Activated CD4-positive, alpha-beta T cell treated with anti-CD3 and anti-CD28 coated beads, Interleukin-2, Interleukin-4, amounts not matched to agents 100 ng/mL and 50 ng/mL, durations not matched to agents 16 hours and 8 hours (primary cell): Measurements from ENCODE around the gene AJM1.

Source experiments
- DNase-seq: peaks from one replicate; pipeline ENCODE4 v3.0.0-alpha.2; 2020; ENCODE audit warnings: low spot score

AJM1 gene

GRCh38 chr9:136808075-136808805 lies 34.0 kb upstream of the AJM1 start:
- no peak for DNase-seq

GRCh38 chr9:136808806-136809158 lies 33.5 kb upstream of the AJM1 start:
- no peak for DNase-seq

DNA sequence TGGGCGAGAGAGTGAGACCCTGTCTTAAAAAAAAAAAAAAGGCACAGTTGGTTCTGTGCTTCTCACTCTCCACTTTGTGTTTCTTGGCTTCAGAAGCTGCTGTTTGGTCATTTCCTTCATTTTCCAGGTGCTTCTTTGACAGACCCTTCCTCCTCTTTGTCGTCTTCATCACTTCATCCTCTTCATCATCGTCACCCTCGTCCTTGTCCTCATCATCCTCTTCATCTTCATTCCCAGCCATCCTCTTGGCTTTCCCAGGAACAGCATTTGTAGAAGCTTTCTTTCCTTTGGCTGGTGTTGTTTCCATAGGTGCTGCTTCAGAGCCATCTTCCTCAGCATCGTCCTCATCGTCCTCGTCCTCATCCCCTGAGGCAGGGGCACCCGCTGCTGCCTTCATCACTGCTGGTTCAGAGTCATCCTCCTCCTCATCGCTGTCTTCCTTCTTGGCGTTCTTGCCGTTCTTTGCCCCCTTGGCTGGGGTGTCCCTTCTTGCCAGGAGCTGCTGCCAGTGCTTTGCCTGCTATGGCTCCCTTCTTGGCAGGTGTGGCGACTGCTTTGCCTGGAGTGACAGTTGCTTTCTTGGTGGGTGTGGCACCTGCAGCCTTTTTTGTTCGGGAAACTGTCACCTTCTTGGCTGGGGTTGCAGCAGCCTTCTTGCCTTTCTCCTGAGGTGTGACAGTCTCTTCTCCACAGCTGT lies 27.4 kb upstream of the AJM1 start:
- no peak for DNase-seq

GRCh38 chr9:136815422-136815782 lies 26.9 kb upstream of the AJM1 start:
- DNase-seq, result no peak

DNA sequence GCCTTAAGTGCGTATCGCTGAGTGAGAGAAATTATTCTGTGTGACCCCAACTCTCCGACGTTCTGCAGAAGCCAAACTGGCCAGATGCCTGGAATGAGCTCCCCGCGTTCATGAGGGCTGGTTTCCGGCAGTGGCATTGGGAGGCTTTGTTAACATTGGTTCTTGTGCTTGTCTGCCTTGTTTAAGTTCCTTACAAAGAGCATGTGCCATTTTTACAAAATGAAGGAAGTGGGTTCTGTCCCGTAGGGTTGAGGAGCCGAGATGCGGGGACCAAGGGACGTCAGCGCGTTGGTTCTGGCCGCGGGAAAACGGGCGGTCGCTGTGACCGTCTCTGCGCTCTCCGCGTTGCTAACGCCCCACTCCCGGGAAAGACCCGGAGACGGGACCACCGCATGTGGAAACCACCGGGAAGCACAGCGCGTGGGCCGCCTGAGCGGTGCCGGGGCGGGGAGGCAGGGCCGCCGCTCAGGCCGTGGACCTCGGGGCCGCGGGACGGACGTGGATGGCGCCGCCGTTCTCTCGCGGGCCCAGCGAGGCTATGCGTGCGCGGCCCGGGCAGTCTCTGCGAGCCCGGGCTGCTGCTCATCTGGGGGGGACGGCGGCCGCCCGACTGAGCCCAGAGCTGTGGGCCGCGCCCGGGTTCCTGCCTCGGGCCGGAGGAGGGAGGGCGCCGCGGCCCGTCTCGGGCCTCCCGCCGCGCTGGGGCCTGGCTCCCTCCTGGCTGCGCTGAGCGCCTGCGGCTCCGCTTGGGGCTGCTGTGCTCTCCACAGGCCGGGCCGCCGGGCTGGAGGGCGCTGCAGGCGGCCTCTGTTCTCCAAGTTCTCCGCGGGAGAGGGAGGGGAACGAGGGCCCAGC lies 21.1 kb upstream of the AJM1 start:
- no peak for DNase-seq

DNA sequence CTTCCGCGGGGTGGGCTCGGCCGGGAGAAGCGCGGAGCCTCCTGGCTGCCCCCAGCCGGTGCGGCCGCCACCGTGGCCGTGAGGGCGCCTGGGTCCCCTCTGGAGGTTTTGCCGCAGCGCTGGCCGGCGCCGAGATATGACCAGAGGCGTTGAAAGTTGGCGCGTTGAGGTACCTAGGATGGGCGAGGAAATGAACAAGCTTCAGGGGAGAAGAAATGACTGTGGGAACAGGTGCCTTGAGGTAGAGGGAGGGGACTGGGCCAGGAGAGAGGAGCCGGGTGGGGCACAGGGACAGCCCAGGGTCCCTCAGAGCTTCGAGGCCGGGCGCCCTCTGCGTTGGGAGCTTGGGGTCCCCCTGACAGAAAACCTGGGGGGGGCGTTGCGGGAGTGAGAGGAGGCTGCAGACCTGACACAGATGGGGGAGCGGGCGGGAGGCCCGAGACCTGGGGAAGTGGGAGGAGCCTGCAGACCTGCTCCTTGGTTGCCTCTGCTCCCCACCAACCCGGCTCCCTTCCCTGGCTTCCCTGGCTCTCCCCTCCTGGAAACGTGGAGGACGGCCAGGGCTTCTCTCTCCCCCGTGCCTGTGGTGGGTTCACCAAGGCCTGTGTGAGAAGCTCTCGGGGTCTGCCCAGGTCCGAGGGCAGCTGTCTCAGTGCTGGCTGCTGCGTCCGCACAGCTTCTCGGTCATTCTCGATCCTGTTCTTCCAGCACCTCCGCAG lies 20.3 kb upstream of the AJM1 start:
- DNase-seq, result no peak

DNA sequence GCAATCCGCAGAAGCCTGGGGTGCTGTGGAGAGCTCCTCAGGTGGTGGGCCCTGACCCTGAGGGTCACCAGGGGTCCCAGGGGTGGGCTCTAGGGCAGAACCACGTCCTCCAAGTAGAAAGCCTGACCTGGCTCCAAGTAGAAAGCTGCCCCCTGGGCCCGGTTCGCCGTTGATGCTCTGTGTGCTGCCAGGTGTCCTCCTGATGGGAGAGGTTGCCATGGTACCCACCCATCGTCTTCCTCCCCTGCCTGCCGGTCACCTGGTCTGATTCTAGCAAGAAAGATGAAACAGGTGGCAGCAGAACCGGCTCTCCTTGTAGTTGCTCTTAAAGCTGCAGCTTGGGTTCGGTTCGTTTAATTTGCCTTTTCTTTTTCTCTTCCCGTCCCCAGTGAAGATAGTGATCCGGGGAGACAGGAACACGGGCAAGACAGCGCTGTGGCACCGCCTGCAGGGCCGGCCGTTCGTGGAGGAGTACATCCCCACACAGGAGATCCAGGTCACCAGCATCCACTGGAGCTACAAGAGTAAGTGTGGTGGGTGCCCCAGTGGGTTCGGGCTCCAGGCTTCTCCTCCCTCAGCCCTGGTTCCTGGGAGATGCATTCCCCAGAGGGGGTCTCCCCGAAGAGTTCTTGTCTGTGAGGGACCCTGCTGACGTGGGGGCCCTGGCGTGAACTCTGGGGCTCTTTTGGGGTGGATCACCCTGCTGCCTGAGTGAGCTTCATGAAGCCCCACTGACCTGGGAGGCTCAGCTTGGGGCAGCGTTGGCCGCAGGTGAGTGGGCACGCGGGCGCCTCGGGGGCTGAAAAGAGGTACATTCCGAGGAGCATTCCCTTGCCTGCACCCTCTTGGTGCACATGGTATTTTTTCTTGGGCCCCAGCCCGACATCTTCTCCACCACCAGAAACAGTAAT lies 18.9 kb upstream of the AJM1 start:
- DNase-seq, result no peak

DNA sequence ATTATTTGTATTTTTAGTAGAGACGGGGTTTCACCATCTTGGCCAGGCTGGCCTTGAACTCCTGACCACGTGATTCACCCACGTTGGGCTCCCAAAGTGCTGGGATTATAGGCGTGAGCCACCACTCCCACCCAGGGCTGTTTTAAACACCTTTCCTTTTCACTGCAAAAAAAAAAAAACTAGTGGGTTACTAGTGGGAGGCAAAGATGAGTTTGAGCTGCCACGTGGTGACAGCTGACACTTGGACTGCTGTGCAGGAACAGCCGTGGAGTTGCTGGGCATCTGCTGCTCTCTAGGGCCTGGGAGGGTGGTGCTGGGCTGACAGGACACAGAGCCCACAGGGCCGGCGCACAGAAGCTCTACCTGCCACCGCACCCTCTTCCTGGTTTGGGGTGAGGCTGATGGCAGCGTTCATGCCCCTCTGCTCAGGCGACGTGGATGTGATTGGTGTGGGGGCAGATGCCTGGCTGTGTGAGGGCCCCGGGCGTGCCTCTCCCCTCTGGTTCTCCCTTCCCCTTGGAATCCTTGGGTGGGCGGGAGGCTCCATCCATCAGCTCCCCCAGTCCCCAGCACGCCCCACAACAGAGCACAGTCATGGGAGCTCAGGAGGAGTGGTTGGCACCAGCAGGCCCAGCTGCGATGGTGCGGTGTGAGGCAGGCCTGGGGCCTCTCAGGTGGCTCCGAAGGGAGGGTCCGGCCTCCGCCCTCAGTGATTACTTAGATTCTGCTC lies 17.6 kb upstream of the AJM1 start:
- DNase-seq, result no peak

GRCh38 chr9:136825295-136826187 lies 16.7 kb upstream of the AJM1 start:
- DNase-seq, result no peak

GRCh38 chr9:136826188-136826541 lies 16.1 kb upstream of the AJM1 start:
- no peak for DNase-seq

- DNase-seq, result no peak
These were observed 15.3 kb upstream of the AJM1 start for GRCh38 chr9:136826703-136827582.

GRCh38 chr9:136827794-136828473 lies 14.3 kb upstream of the AJM1 start:
- no peak for DNase-seq

DNA sequence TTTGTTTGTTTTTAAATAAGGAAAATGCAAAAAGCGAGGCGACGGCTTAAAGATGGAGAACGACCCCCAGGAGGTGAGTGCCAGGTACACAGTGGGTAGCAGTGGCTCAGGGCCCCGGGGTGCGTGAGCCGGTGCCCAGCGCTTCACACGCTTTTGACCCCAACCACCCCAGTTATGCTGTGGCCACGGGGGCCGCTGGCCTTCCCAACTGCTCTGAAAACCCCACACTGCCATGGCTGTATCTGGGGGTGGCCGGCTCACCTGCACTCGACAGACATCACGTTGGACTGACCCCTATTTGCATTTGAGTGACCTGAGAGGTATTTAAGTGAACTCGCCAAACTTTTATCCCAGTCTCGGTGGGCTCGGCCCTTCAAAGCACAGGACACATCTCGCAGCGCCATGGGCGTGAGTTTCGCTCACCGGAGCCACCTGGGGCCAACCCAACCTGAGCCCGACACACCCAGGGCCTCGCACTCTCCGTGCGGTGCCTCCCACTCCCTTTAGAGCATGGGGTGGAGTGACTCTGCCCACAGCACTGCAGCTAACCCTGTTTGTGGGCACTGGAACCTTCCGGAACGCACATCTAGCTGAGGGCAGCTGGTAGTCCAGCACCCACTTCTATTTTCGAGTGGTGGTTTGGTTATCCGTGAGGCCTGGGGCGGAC lies 13.7 kb upstream of the AJM1 start:
- DNase-seq, result no peak

DNA sequence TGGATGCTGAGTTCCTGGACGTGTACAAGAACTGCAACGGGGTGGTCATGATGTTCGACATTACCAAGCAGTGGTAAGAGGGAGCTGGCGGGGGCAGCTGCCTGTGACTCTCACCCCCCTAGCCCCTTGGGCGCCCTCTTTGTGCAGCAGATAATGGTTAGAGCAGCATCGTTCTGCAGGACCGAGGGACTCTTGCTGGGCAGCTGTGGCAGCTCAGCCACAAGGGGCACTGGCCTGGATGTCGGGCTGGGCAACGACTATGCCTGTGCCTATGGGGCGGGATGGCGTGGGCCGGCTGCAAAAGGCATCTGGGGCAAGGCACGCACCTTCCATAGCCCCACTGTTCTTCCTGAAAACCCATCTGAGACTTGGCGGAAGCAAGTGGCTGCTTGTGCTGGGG lies 12.9 kb upstream of the AJM1 start:
- DNase-seq, result no peak

DNA sequence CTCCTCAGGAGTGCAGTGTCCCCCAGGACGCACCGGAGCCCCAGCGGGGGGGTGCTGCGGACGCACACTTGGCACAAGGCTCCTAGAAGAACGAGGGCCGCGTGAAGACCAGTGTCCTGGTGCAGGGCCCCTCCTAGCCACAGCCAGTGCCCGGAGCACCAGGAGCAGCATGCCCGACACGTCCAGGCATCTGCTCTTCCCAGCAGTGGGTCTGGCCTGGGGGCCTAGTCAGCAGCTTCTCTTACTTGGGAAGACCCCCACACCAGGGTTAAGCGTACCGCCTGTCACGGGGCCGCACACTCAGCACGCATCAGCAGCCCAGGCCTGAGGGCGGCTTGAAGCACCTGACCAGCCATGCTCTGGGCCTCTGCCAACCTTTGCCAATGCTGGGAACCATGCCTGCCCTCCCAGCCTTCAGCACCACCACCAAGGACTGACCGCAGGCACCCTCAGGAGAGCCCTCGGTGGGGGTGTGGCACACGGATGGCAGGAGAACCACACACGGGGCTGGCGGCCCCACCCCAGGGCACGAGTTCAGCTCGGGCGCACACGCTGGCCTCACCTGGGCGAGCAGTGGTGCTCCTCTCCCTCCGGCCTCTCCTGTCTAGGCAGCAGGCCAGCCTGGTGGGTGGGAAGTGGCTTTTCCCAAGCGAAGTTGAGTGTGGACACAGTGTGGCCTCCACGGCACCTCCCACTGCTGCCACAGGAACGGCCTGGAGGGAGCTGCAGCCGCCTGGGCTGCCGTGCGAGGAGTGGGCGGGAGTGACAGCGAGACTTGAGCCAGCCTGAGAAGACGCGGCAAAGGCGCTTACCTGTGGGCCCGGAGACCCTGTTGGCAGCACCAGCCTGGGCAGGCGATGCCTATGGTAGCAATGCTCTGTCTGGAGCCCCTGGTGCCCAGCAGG lies 12.0 kb upstream of the AJM1 start:
- no peak for DNase-seq

GRCh38 chr9:136831002-136831719 lies 11.1 kb upstream of the AJM1 start:
- DNase-seq, result no peak
